Colonic mucosa (tissue), 4 donors: Measurements from ENCODE around the gene GASK1A. TPM values are rescaled to one million over a fixed set of nuclear protein-coding genes. Genes with fewer than 3 reads are reported as not detected.

Source experiments
- DNase-seq: peaks from one replicate; pipeline ENCODE4 v3.0.0-alpha.2; 2020
- H3K27ac ChIP-seq: fragments of 200-600 bp; one replicate; pipeline ENCODE4 v1.8.0; 2021
- H3K27me3 ChIP-seq: fragments of 200-600 bp; one replicate; pipeline ENCODE4 v1.8.0; 2021
- H3K36me3 ChIP-seq: fragments of 200-600 bp; one replicate; pipeline ENCODE4 v1.8.0; 2021
- H3K4me1 ChIP-seq: fragments of 200-600 bp; one replicate; pipeline ENCODE4 v1.8.0; 2021; ENCODE audit warnings: mild to moderate bottlenecking
- H3K4me3 ChIP-seq: fragments of 200-600 bp; one replicate; pipeline ENCODE4 v1.8.0; 2021
- H3K9ac ChIP-seq, 2 donors: one replicate each; pipeline ENCODE4 v1.7.0; 2013; ENCODE audit warnings: control low read depth in 2 of 2, low read depth in 2 of 2, low read length in 2 of 2
- H3K9me3 ChIP-seq: fragments of 200-600 bp; one replicate; pipeline ENCODE4 v1.8.0; 2021
- intact Hi-C: fragments of 100-400 bp; cut with DNase I; formaldehyde crosslinking; loops from one replicate; pipeline ENCODE4 v1.14.1; 2022
- total RNA-seq, 2 donors: library from RNA; stranded (reverse); fragmentation: NEBNext Ultra II Directional in 1 of 2; extraction: Animal tissue kit (Norgen Biotek cat#: 25700) in 1 of 2; gene quantifications; one replicate each; pipeline ENCODE4 v1.2.1, GENCODE V29; 2021
- TF ChIP-seq, protein P1 (sequence below): fragments of 200-600 bp; IDR thresholded peaks from one replicate; pipeline ENCODE4 v1.8.0; 2022; ENCODE audit warnings: antibody characterized with exemption, mild to moderate bottlenecking
- donor health status: healthy.
- donor health status: DM: no; HTN: no; CAD: no.
- donor health status: DM: no; HTN: no; CAD: no.

GASK1A gene
- 1 to 10 TPM; 1.3 to 2.2 TPM for total RNA-seq

GRCh38 chr3:42979044-42979972 lies at the start of gene GASK1A:
Gene GASK1A (plus strand): TSS chr3:42979311. CDS start chr3:42979643, 332 bp downstream.
- Histone ChIP-seq H3K36me3 (no peaks in the 10 kb centered on the region), H3K27me3 (peaks cover 10% of the 10 kb centered on the region), H3K27ac (no peak within 1 kb of the TSS), H3K4me3 (peak within 1 kb of the TSS; percentile 47), H3K4me1 (no peaks in the 10 kb centered on the region), H3K9me3 (no peaks in the 10 kb centered on the region), H3K9ac (peak within 1 kb of the TSS in 1 of 2 donors; percentile 54)
- peak; percentile 36 for DNase-seq
- intact Hi-C loops: loop anchor here (10.0 kb wide), 1 partner anchor 125 kb away; the partner anchor contains the start of gene POMGNT2
- TF ChIP-seq, protein P1, sequence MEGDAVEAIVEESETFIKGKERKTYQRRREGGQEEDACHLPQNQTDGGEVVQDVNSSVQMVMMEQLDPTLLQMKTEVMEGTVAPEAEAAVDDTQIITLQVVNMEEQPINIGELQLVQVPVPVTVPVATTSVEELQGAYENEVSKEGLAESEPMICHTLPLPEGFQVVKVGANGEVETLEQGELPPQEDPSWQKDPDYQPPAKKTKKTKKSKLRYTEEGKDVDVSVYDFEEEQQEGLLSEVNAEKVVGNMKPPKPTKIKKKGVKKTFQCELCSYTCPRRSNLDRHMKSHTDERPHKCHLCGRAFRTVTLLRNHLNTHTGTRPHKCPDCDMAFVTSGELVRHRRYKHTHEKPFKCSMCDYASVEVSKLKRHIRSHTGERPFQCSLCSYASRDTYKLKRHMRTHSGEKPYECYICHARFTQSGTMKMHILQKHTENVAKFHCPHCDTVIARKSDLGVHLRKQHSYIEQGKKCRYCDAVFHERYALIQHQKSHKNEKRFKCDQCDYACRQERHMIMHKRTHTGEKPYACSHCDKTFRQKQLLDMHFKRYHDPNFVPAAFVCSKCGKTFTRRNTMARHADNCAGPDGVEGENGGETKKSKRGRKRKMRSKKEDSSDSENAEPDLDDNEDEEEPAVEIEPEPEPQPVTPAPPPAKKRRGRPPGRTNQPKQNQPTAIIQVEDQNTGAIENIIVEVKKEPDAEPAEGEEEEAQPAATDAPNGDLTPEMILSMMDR: no peak

DNA sequence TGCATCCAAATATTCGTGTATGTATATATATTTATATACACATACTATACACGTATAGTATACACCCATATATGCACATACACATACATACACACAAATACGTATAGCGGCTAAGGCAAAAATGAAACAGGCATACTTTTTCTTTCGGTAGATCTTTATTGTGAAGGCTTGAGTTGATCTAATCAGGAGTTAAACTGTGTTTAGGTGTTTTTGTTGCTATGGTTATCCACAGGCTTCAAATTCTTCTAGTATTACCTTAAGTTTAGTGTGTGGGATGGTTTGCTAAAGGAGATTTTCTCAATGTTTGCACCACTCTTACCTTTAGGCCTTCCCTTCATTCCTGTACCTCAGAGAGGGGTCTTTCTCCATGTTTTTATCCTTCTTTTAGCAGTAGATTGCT lies 45.0 kb upstream of the GASK1A start:
- TF ChIP-seq, protein P1: no peak
- Histone ChIP-seq H3K27me3 (no peaks in the 10 kb centered on the region), H3K4me1 (no peaks in the 10 kb centered on the region), H3K27ac (no peak overlapping the region), H3K4me3 (no peak overlapping the region), H3K9me3 (no peaks in the 10 kb centered on the region), H3K9ac (no peak overlapping the region), H3K36me3 (no peaks in the 10 kb centered on the region)
- intact Hi-C loops: no loop called here
- DNase-seq: no peak

DNA sequence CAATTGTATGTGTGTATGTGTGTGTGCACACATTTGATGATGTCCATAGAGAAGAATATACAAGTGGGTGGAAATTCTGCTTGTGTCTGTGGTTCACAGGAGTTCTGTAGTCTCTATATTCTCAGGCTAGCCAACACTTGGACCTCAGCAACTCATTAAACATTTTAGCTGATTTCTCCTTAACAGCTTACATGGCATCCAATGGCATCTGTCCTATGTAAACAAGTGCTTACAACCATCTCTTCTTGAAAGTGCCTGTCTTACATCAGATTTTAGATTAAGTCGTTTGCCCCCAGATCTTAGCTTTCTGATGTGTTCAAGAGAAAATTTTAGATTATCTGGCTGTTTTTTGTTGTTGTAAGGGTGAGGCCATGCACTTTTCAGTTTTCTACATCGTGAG lies 44.2 kb upstream of the GASK1A start:
- no peak overlapping the region for H3K4me3 ChIP-seq
- intact Hi-C loops: no loop called here
- H3K27me3 ChIP-seq: no peaks in the 10 kb centered on the region
- no peaks in the 10 kb centered on the region for H3K4me1 ChIP-seq
- H3K36me3 ChIP-seq: no peaks in the 10 kb centered on the region
- no peaks in the 10 kb centered on the region for H3K9me3 ChIP-seq
- no peak overlapping the region for H3K9ac ChIP-seq
- H3K27ac ChIP-seq: no peak overlapping the region
- DNase-seq: no peak
- TF ChIP-seq, protein P1: no peak

DNA sequence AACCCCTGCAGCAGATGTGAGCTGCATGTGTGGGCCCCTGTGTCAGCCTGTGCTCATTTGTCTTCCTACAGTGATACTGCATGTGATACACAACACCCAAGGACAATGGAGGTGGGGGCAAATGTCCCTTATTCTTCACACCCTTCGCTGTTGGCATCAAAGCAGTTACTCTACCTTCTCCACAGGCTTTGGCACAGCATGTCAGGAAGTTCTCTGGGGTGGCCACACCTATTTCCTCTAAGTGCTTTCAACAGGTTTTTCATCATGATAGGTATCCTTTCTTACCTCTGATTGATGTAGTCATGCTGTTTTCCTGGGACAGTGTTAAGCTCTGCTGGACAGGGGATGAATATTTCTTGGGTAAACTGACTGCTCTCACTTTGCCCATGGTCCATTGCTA lies 43.6 kb upstream of the GASK1A start:
- Histone ChIP-seq H3K9ac (no peak overlapping the region), H3K27ac (no peak overlapping the region), H3K36me3 (no peaks in the 10 kb centered on the region), H3K9me3 (no peaks in the 10 kb centered on the region), H3K27me3 (no peaks in the 10 kb centered on the region), H3K4me1 (no peaks in the 10 kb centered on the region), H3K4me3 (no peak overlapping the region)
- TF ChIP-seq, protein P1: no peak
- DNase-seq: no peak
- intact Hi-C loops: no loop called here

DNA sequence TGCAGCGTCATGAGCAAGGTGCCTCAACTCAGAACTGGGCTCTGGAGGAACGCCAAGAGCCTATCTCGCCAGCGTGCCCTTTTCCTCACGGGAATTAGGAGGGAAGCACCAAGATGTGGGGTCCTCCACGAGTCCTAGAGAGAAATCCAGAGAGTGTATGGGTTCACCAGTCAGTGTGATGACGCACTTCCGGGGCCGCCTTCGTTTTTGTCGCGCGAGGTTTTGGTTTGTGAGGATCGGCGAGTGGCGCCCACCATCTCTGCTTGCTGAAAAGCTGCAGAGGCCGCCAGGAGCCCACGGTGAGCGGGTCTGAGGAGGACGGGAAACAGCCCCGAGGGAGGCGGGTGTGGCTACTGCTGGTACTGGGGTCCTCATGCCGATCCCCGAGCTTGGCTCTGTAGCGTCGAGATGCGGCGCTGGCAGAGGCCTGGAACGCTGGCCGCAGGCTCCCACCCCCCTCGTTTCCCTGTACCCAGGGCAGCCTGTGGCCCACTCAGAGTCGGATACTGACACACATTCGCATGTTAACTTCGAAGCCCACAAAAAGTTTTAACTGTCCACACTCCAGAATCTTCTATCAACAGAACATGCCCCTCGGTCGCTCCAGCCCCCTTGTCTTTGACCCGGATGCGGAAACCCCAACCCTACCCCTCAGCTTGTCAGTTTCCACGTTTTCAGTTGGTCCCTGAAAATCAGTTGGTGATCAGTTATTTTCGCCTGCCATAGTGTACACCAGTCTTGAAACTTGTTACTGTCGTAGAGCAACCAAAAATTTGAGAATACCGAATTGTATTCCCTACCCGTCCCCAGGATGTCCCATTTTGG lies 42.7 kb upstream of the GASK1A start:
- Histone ChIP-seq H3K27ac (no peak overlapping the region), H3K9ac (no peak overlapping the region), H3K4me3 (peak overlapping the region; percentile 19), H3K36me3 (no peaks in the 10 kb centered on the region), H3K4me1 (no peaks in the 10 kb centered on the region), H3K27me3 (no peaks in the 10 kb centered on the region), H3K9me3 (no peaks in the 10 kb centered on the region)
- intact Hi-C loops: no loop called here
- DNase-seq: peak; percentile 31
- TF ChIP-seq, protein P1: no peak
